NCI-H1092 treated with DMSO at 0.1 percent for 48 hours (cell line): Measurements from ENCODE around the gene CMPK1.

Experiments
- DNase-seq: peaks from one replicate; lab custom pipeline; 2025; lab: John Stamatoyannopoulos, UW

Gene CMPK1

GRCh38 chr1:47396671-47397196 lies 63.1 kb downstream of the CMPK1 start:
- DNase-seq, result no peak

GRCh38 chr1:47399138-47399845 lies 65.7 kb downstream of the CMPK1 start:
- no peak for DNase-seq

DNA sequence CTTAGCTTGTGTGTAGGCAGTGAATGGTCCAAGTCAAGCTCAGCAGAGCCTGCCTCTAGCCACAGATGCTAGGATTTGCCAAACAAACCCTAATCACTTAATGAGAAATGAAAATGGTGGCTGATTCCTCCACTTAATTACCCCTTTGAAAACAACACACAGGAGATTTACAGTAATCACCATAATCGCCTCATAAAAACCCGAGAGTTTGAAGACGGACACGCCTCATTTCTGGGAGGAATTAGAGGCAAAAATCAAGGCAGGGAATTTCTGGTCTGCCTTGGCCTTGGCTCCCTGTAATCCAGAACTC lies 66.2 kb downstream of the CMPK1 start:
- DNase-seq, result no peak

GRCh38 chr1:47401761-47402160 lies 68.2 kb downstream of the CMPK1 start:
- no peak for DNase-seq

- DNase-seq, result no peak
Measured at GRCh38 chr1:47402591-47402990, 69.0 kb downstream of the CMPK1 start.

GRCh38 chr1:47403321-47403910 lies 69.8 kb downstream of the CMPK1 start:
- no peak for DNase-seq

DNA sequence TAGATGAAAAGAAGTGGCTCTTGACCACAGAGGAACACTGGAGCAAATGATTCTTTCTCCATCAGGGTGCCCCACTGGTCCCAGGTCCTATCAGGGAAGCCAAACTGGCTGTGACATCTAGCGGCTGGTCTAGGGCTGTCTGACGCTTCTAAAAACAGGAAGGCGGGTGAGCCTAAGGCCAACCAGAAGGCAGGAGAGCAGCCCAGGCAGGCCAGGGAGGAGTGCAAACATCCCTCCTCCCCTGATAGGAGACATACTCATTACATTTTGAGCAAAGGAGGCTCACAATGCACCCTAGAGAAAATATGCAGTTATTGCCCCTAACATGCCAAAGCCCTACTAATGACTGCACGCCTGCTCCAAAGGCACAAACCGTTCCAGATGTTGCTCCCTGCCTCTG lies 72.1 kb downstream of the CMPK1 start:
- no peak for DNase-seq

GRCh38 chr1:47406966-47407365 lies 73.4 kb downstream of the CMPK1 start:
- no peak for DNase-seq

DNA sequence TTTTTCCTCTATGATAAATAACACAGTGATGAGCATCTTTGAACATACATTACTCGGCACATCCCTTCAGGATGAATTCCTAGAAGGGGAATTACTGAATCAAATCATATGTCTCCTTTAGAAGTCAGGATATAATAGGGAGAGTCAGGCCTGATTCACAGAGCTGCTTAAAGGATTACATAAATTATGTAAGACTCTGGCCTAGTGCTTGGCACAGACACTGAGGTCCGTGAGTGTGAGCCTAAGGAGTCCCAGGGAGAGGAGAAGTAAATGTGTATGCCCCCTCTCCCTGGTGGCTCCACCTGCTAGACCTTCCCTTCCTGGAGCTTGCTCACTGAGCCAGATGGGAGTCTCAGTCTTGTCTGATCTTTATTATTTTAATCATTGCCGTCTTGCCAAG lies 73.9 kb downstream of the CMPK1 start:
- DNase-seq, result no peak

GRCh38 chr1:47409311-47410067 lies 75.9 kb downstream of the CMPK1 start:
- no peak for DNase-seq

- no peak for DNase-seq
Measured at GRCh38 chr1:47410068-47410455, 76.5 kb downstream of the CMPK1 start.

GRCh38 chr1:47411436-47411835 lies 77.8 kb downstream of the CMPK1 start:
- no peak for DNase-seq

GRCh38 chr1:47412437-47412836 lies 78.8 kb downstream of the CMPK1 start:
- DNase-seq, result no peak

GRCh38 chr1:47415728-47416318 lies 82.2 kb downstream of the CMPK1 start, which contains the start of gene FOXE3:
TSS of gene FOXE3 (plus strand) at chr1:47416285. CDS start at chr1:47416316, 31 bp downstream.
- DNase-seq, result no peak

GRCh38 chr1:47416319-47417169 lies 83.0 kb downstream of the CMPK1 start:
- DNase-seq, result peak; percentile 12

GRCh38 chr1:47417170-47418044 lies 83.8 kb downstream of the CMPK1 start:
- DNase-seq, result no peak

- no peak for DNase-seq
Measured at GRCh38 chr1:47418122-47418521, 84.5 kb downstream of the CMPK1 start.

DNA sequence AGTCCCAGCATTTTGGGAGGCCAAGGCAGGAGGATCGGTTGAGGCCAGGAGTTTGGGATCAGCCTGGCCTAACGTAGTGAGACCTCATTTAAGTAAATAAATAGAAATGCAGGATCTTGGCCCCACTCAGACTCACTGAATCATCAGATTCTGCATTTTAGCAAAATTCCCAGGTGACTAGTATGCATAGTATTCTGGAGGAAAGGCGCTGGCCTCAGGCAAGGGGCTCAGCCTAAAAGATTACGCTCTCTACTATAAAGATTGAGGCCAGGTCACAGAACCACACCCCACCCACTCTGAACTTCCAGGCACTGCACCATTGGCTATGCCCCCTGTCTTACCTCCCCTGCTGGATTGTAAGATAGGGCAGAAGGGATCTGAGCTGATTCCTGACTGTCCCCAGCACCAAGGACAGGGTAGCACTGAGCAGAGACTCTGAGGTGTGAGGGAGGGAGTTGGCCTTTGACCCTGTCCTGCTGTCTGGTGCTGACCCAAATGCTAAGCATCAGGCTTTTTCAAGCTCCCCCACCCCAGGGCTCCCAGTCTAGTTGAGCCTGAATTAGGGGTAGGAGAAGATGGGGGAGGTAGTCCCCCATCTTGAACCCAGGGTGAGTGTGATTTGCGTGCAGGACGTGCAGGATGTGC lies 85.2 kb downstream of the CMPK1 start:
- DNase-seq, result no peak

- no peak for DNase-seq
Measured at GRCh38 chr1:47420547-47420946, 87.0 kb downstream of the CMPK1 start.

DNA sequence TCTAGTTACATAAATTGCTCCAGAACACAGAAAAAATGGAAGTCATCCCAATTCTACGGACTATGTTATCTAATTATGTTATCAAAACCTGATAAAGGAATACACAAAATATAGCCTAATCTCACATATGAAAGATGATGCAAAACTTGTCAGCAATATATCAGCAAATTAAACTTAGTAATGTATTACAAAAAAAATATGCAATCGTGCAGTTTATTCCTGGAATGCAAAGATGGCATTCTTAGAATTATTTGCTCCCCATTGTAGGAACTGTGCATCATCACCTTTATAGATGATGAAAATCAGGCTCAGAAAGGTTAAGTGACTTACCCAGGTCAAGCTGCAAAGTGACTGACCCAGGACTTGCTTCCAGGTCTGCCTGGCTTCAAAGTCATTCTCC lies 90.3 kb downstream of the CMPK1 start:
- DNase-seq, result no peak
